Measurements from ENCODE around the gene TNIP1.

The TNIP1 gene

DNA sequence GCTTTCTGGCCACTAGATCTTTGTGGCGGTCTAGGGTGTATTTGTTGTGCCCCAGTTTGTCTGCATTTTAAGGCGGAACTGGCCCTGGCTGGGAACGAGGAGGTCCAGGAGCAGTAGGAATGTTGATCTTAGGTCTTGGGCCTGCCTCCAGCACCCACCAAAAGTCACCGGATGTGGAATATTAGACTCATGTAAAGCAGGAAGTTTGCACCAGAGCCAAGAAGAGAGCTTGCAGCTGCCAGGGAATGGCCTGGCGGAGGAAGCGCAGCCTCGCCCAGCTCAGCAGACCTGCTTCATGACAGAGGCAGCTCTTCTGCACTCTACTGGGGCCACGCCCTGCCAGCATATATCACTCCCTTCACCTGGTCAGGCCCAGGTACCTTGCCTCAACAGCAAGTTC lies 57.2 kb downstream of the TNIP1 start:
- peaks cover 20% of the 10 kb centered on the region for H3K27me3 ChIP-seq (ENCODE audit: control insufficient read depth, insufficient read depth, low read length)
- no peak overlapping the region for H3K4me3 ChIP-seq (ENCODE audit: low read depth, low read length)
- H3K36me3 ChIP-seq (ENCODE audit: control insufficient read depth, insufficient read depth, low read length) = peaks cover 6% of the 10 kb centered on the region
- no peaks in the 10 kb centered on the region for H3K4me1 ChIP-seq (ENCODE audit: control insufficient read depth, insufficient read depth, low read length)
- H3K9ac ChIP-seq (ENCODE audit: low read depth, low read length) = no peak overlapping the region
- H3K9me3 ChIP-seq (ENCODE audit: control insufficient read depth, insufficient read depth, low read length) = no peaks in the 10 kb centered on the region

DNA sequence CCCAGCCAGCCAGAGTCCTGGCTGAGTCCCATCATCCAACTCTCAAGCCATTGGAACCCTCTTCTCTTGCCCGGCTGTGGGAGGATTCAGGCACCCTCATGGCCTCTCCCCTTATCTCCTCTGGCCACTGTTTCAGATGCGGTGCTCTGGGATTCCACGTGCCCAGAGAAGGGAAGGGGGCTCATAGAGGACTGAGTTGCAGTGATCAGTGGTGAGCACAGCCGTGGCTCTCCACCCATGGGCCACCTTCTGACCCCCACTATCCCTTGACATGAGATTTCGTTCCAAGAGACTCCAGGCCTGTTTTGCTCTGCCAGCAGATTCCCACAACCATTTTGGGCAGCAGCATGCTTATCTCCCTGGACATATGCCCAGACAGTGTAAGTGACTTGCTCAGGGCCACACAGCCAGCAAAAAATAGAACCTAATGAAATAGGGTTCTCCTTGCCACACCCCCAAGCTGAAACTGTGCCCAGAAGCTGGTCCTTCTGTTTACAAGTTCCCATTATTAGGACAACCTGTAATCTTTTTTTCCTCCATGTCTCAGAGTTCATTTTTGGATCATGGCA lies 57.7 kb downstream of the TNIP1 start:
- Histone ChIP-seq H3K9ac (ENCODE audit: low read depth, low read length) (no peak overlapping the region), H3K27me3 (ENCODE audit: control insufficient read depth, insufficient read depth, low read length) (peaks cover 26% of the 10 kb centered on the region), H3K4me3 (ENCODE audit: low read depth, low read length) (no peak overlapping the region), H3K4me1 (ENCODE audit: control insufficient read depth, insufficient read depth, low read length) (no peaks in the 10 kb centered on the region), H3K9me3 (ENCODE audit: control insufficient read depth, insufficient read depth, low read length) (no peaks in the 10 kb centered on the region), H3K36me3 (ENCODE audit: control insufficient read depth, insufficient read depth, low read length) (peaks cover 2% of the 10 kb centered on the region)

DNA sequence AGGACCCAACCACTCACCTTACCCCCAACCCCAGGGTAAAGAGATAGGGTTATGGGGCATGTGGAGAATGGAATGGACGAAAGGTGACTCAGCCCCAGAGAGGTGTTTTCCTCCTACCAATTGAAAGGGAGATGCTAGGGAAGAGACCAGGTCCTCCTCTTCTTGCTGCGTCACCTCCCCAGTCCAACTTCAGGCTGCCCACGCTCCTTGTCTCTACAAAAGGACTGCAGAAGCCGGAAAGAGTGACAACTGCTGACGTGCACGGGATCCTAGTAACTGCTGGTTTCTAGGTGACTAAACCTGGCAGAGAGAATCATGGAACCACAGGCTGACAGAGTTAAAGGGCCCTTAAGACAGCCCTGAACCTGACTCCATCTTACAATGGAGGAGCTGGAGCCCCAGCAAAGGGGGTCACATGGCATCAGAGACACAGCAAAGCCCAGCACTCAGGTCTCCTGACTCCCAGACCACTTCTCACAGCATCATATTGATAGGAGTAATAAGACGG lies 58.3 kb downstream of the TNIP1 start:
- peaks cover 2% of the 10 kb centered on the region for H3K36me3 ChIP-seq (ENCODE audit: control insufficient read depth, insufficient read depth, low read length)
- no peak overlapping the region for H3K4me3 ChIP-seq (ENCODE audit: low read depth, low read length)
- H3K9ac ChIP-seq (ENCODE audit: low read depth, low read length) = no peak overlapping the region
- H3K9me3 ChIP-seq (ENCODE audit: control insufficient read depth, insufficient read depth, low read length) = no peaks in the 10 kb centered on the region
- H3K4me1 ChIP-seq (ENCODE audit: control insufficient read depth, insufficient read depth, low read length) = no peaks in the 10 kb centered on the region
- H3K27me3 ChIP-seq (ENCODE audit: control insufficient read depth, insufficient read depth, low read length) = peaks cover 26% of the 10 kb centered on the region

DNA sequence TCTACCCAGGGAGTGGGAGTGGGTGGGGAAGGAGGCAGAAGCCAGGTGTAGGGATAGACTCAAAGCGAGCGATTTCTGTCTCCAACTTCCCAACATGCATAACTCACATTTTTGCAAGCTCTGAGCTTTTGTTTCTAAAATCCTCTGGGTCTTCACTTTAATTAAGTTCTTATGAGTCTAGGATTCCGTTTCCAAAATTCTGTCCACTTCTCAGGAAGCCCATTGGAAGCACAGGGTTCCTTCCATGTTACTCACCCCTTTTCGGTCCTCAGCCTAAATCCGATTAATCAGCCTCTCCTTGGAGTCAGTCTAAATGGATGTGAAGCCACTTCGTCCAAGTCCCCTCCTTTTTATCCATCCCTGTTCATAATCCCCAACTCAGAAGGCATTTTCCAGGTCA lies 59.1 kb downstream of the TNIP1 start:
- Histone ChIP-seq H3K9me3 (ENCODE audit: control insufficient read depth, insufficient read depth, low read length) (no peaks in the 10 kb centered on the region), H3K4me1 (ENCODE audit: control insufficient read depth, insufficient read depth, low read length) (no peaks in the 10 kb centered on the region), H3K4me3 (ENCODE audit: low read depth, low read length) (no peak overlapping the region), H3K27me3 (ENCODE audit: control insufficient read depth, insufficient read depth, low read length) (peaks cover 26% of the 10 kb centered on the region), H3K36me3 (ENCODE audit: control insufficient read depth, insufficient read depth, low read length) (peaks cover 2% of the 10 kb centered on the region), H3K9ac (ENCODE audit: low read depth, low read length) (no peak overlapping the region)

DNA sequence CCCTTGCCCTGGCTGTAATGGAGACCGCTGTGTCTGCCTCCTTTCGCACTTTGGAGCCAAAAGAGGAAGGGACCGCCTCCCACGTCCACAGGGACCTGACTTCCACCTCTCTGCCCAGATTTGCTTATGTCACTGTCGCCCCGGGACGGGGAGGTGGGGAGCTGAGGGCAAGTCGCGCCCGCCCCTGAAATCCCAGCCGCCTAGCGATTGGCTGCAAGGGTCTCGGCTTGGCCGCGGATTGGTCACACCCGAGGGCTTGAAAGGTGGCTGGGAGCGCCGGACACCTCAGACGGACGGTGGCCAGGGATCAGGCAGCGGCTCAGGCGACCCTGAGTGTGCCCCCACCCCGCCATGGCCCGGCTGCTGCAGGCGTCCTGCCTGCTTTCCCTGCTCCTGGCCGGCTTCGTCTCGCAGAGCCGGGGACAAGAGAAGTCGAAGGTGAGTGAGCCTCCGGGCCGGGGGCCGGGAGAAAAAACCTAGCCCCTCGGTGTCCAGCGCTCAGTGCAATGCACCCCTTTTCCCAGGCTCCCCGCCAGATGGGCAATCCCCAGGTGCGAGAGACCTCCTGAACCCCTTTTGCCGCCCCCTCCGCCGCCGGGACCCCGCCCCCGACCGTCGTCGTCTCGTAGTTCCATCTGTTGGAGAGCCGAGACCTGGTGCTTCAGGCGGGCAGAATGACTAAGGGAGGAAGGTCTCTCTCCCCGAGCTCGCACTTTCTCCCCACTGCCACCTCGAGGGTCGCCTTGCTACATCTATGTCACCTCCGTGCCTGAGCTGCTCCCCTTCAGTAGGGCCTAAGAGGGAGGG lies 60.3 kb downstream of the TNIP1 start, which contains the start of gene GPX3:
GPX3 (plus strand) TSS at position 288 of the 807 bp plus-strand sequence; CDS start at position 352, 64 bp downstream.
- Histone ChIP-seq H3K9ac (ENCODE audit: low read depth, low read length) (peak within 1 kb of the TSS; percentile 76), H3K36me3 (ENCODE audit: control insufficient read depth, insufficient read depth, low read length) (peaks cover 2% of the 10 kb centered on the region), H3K4me3 (ENCODE audit: low read depth, low read length) (peak within 1 kb of the TSS; percentile 73)

DNA sequence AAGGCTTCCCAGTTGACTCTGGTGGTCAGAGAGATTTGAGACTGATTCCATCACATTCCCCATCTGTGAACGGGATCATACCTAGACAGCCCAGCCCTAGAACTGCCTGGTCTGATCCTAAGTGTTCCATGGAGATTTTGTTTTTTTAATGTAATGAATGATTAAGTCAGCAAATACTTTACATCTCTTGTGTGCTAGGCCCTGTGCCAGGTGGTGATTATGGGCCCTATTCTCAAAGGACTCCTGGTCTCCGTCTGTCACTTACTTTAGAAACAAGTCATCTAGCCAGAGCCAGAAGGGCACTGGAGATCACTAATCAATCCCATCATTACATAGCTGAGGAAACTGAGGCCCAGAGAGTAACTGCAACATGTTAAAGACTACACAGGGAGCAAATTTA lies 61.5 kb downstream of the TNIP1 start:
- no peaks in the 10 kb centered on the region for H3K4me1 ChIP-seq (ENCODE audit: control insufficient read depth, insufficient read depth, low read length)
- H3K9ac ChIP-seq (ENCODE audit: low read depth, low read length) = no peak overlapping the region
- no peak overlapping the region for H3K4me3 ChIP-seq (ENCODE audit: low read depth, low read length)

More for the DNA sequence above, 60.3 kb downstream of the TNIP1 start, which contains the start of gene GPX3:
- Histone ChIP-seq H3K9me3 (ENCODE audit: control insufficient read depth, insufficient read depth, low read length) (no peaks in the 10 kb centered on the region), H3K4me1 (ENCODE audit: control insufficient read depth, insufficient read depth, low read length) (no peaks in the 10 kb centered on the region), H3K27me3 (ENCODE audit: control insufficient read depth, insufficient read depth, low read length) (peaks cover 26% of the 10 kb centered on the region)

DNA sequence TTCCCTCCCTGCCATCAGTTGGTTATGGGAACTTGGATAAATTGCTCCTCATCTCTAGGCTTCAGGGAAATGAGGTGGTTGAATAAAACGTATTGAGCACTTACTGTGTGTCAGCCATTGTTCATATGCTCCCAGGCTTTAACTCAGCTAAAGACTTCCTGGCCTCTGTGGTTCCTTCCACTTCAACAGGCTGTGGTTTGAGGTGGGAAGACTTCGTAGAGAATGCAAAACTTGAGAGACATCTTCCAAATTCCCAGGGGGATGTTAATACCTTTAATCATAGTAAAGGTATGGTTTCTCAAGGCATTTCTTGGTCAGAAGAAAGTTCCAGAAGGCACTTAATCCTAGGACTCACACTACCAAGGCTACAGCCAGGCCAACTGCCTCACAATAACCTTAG lies 62.0 kb downstream of the TNIP1 start:
- Histone ChIP-seq H3K4me3 (ENCODE audit: low read depth, low read length) (no peak overlapping the region), H3K9me3 (ENCODE audit: control insufficient read depth, insufficient read depth, low read length) (no peaks in the 10 kb centered on the region), H3K4me1 (ENCODE audit: control insufficient read depth, insufficient read depth, low read length) (no peaks in the 10 kb centered on the region), H3K9ac (ENCODE audit: low read depth, low read length) (no peak overlapping the region), H3K27me3 (ENCODE audit: control insufficient read depth, insufficient read depth, low read length) (peaks cover 26% of the 10 kb centered on the region), H3K36me3 (ENCODE audit: control insufficient read depth, insufficient read depth, low read length) (no peaks in the 10 kb centered on the region)

More for the DNA sequence above, 61.5 kb downstream of the TNIP1 start:
- H3K27me3 ChIP-seq (ENCODE audit: control insufficient read depth, insufficient read depth, low read length) = peaks cover 26% of the 10 kb centered on the region
- no peaks in the 10 kb centered on the region for H3K36me3 ChIP-seq (ENCODE audit: control insufficient read depth, insufficient read depth, low read length)
- no peaks in the 10 kb centered on the region for H3K9me3 ChIP-seq (ENCODE audit: control insufficient read depth, insufficient read depth, low read length)

DNA sequence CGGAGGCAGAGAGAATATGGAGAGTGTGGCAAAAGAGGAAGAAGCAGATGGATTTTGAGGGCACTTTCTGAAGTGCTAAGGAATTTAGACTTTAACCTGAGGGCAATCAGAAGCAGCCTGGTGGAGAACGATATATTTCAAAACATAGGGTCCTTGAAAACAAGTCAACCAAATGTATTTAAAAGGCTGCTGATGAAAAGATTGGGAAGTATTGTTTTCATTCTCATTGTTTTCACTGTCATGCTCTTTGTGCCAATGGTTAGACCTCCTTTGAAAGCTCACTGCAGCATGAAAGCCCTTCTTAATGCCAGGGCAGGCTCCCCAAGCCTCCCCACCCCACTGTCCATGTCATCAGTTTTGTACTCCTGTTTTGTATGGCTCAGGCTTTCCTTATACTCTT lies 62.9 kb downstream of the TNIP1 start:
- Histone ChIP-seq H3K36me3 (ENCODE audit: control insufficient read depth, insufficient read depth, low read length) (no peaks in the 10 kb centered on the region), H3K9me3 (ENCODE audit: control insufficient read depth, insufficient read depth, low read length) (no peaks in the 10 kb centered on the region), H3K27me3 (ENCODE audit: control insufficient read depth, insufficient read depth, low read length) (peaks cover 26% of the 10 kb centered on the region), H3K9ac (ENCODE audit: low read depth, low read length) (no peak overlapping the region), H3K4me3 (ENCODE audit: low read depth, low read length) (no peak overlapping the region), H3K4me1 (ENCODE audit: control insufficient read depth, insufficient read depth, low read length) (no peaks in the 10 kb centered on the region)

DNA sequence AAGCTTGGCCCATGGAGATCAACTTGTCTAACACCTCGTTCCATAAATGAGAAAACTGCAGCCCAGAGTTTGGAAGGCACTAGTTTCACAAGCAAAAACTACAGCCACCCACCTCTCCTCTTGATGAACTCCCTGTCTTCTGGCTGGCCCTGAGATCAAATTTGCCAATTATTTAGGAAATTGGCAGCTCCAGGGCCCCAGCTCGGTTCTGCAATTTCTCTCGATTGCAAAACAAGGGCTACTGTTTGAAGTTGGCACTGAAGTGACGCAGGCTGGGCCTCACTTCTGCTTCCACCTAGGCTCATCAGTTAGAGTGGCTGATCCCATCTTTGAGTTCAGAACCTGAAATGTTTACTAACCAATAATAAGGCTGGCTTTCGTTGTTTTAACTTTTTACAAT lies 64.1 kb downstream of the TNIP1 start:
- H3K4me1 ChIP-seq (ENCODE audit: control insufficient read depth, insufficient read depth, low read length) = no peaks in the 10 kb centered on the region
- no peaks in the 10 kb centered on the region for H3K36me3 ChIP-seq (ENCODE audit: control insufficient read depth, insufficient read depth, low read length)
- H3K9ac ChIP-seq (ENCODE audit: low read depth, low read length) = no peak overlapping the region
- H3K9me3 ChIP-seq (ENCODE audit: control insufficient read depth, insufficient read depth, low read length) = no peaks in the 10 kb centered on the region
- H3K4me3 ChIP-seq (ENCODE audit: low read depth, low read length) = no peak overlapping the region
- H3K27me3 ChIP-seq (ENCODE audit: control insufficient read depth, insufficient read depth, low read length) = peaks cover 20% of the 10 kb centered on the region

DNA sequence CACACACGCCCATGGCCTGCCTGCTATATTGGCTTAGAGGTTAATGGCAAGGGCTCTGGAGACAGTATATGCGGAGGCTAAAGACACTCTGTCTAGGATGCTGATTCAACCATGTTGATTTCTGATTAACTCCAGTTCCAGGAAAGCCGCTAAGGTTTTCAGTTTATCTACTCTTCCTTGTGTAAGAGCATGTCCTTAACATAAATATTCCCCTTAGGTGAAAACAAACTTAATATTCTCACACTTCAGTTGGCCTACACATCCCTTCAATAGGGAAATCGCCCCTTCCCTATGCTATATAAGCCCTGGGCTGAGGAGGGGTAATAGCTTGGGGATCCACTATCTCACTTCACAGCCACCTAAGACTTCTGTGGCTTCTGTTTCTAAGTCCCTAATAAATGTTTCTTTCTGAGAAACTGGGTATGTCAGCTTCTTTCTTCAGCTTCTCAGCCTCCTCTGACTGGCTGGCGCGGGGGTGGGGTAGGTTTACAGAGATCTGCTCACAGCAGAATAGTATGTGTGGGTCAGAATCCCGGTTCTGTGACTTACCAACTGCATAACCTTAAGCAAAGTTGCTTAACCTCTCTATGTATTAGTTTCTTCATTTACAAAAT lies 64.8 kb downstream of the TNIP1 start:
- H3K4me3 ChIP-seq (ENCODE audit: low read depth, low read length) = no peak overlapping the region

DNA sequence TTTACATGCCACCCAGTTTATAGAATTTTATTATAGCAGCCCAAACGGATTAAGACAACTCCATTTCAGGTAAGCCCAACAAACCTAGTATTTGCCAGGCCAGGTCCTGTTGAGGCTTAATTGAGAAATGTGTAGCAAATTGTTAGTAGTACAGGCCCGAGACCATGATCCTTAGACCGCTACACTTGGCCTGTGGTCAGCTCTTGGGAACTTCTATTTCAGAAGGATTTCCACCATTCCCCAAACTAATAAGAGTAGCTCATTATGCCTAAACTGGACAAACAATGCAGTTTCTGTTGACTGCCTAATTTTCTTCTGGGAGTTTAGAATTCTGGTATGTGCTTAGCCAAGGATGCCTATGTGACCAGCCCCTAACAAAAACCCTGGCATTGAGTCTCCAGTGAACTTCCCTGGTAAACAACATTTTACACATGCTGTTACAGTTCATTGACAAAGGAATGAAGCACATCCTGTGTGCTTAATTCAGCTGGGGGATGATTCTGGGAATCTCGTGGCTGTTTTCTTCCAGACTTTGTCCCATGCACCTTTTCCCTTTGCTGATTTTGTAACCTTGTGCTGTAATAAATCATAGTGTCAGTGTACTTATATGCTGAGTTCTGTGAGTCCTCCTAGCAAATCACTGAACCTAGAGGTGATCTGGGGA lies 66.0 kb downstream of the TNIP1 start:
- H3K4me1 ChIP-seq (ENCODE audit: control insufficient read depth, insufficient read depth, low read length) = no peaks in the 10 kb centered on the region
- no peak overlapping the region for H3K9ac ChIP-seq (ENCODE audit: low read depth, low read length)
- H3K9me3 ChIP-seq (ENCODE audit: control insufficient read depth, insufficient read depth, low read length) = no peaks in the 10 kb centered on the region
- H3K36me3 ChIP-seq (ENCODE audit: control insufficient read depth, insufficient read depth, low read length) = no peaks in the 10 kb centered on the region
- H3K4me3 ChIP-seq (ENCODE audit: low read depth, low read length) = no peak overlapping the region
- H3K27me3 ChIP-seq (ENCODE audit: control insufficient read depth, insufficient read depth, low read length) = peaks cover 11% of the 10 kb centered on the region

More for the DNA sequence above, 64.8 kb downstream of the TNIP1 start:
- H3K9me3 ChIP-seq (ENCODE audit: control insufficient read depth, insufficient read depth, low read length) = no peaks in the 10 kb centered on the region
- H3K4me1 ChIP-seq (ENCODE audit: control insufficient read depth, insufficient read depth, low read length) = no peaks in the 10 kb centered on the region
- H3K9ac ChIP-seq (ENCODE audit: low read depth, low read length) = no peak overlapping the region
- no peaks in the 10 kb centered on the region for H3K36me3 ChIP-seq (ENCODE audit: control insufficient read depth, insufficient read depth, low read length)
- H3K27me3 ChIP-seq (ENCODE audit: control insufficient read depth, insufficient read depth, low read length) = peaks cover 14% of the 10 kb centered on the region

Measured in iPS-15b (cell line).